Progenitor cell of endocrine pancreas (in vitro differentiated cells): ENCODE measurements around the gene WDHD1. TPM values are rescaled to one million over a fixed set of nuclear protein-coding genes. Genes with fewer than 3 reads are reported as not detected.
A peak's percentile ranks its signal among the peaks of the same experiment; 100 is the strongest.
"Not testable (repeated sequence)": the region's sequence is repeated elsewhere in the genome, so short reads cannot be mapped to it uniquely, and the experiment has no call there.

Source experiments
- DNase-seq: peaks from one replicate; pipeline ENCODE4 v3.0.0; 2021; ENCODE audit warnings: low spot score; ENCODE audit not compliant: unreplicated experiment
- H3K27ac Mint-ChIP-seq: 2 replicates; pipeline ENCODE4 v1.8.0; 2021; ENCODE audit warnings: mild to moderate bottlenecking, moderate library complexity, mixed read lengths
- H3K27me3 Mint-ChIP-seq: 2 replicates; pipeline ENCODE4 v1.8.0; 2021; ENCODE audit warnings: mixed read lengths
- H3K36me3 Mint-ChIP-seq: 2 replicates; pipeline ENCODE4 v1.8.0; 2022; ENCODE audit warnings: mixed read lengths; ENCODE audit not compliant: insufficient read depth
- H3K4me1 Mint-ChIP-seq: 2 replicates; pipeline ENCODE4 v1.8.0; 2021; ENCODE audit warnings: low read depth, mixed read lengths
- H3K4me3 Mint-ChIP-seq: 2 replicates; pipeline ENCODE4 v1.8.0; 2021; ENCODE audit warnings: low read depth, mild to moderate bottlenecking, moderate library complexity, mixed read lengths
- H3K9me3 Mint-ChIP-seq: 2 replicates; pipeline ENCODE4 v1.8.0; 2021; ENCODE audit warnings: low read depth, mixed read lengths
- total RNA-seq: library from RNA; stranded (reverse); gene quantifications from 2 replicates; pipeline ENCODE4 v1.2.1, GENCODE V29; 2021
- TF ChIP-seq, protein P1 (sequence below): fragments of 200-600 bp; sonication (generic); IDR thresholded peaks from one replicate; pipeline ENCODE4 v1.5.0; 2021; ENCODE audit warnings: antibody characterized with exemption, mild to moderate bottlenecking; ENCODE audit not compliant: unreplicated experiment

Gene WDHD1
- total RNA-seq, 1 donor from 2014 or later = 31.4 TPM

DNA sequence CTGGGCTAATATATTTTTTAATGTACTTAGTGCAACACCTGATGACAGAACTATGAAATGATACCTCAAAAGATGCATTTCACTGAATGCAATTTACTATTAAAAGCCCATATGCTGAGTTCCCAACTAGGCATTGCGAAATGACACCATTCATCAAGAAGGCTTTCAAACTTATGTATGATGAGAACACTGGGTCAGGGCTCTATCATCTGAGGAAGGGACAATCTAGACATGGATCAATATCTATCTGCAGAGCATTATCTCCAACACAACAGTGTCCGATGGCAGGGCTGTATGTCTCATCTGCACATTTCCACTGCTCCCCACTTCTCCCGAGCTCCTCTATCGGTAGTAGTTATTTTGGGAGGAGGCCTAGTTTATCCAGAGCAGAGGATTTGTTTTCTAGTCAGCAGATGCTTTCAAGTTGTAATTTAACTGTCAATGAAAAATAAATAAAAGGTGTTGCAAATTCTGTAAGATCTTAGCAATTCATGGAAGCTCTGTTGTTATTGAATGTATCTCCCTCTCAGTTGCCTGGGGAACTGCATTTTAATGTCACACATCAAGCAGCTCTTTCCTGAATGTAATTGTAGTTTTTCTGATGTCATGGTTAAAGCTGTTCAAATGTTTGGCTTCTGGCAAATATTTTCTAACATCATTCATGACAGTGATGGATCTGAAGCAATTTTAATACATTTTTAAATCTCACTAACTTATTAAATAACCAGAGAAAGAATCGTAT lies 116.9 kb downstream of the WDHD1 start:
- Mint-ChIP-seq H3K9me3 (no peaks in the 10 kb centered on the region), H3K27me3 (no peaks in the 10 kb centered on the region), H3K4me3 (no peak overlapping the region), H3K4me1 (no peaks in the 10 kb centered on the region), H3K36me3 (no peaks in the 10 kb centered on the region), H3K27ac (no peak overlapping the region)
- no peak for DNase-seq
- TF ChIP-seq, protein P1, sequence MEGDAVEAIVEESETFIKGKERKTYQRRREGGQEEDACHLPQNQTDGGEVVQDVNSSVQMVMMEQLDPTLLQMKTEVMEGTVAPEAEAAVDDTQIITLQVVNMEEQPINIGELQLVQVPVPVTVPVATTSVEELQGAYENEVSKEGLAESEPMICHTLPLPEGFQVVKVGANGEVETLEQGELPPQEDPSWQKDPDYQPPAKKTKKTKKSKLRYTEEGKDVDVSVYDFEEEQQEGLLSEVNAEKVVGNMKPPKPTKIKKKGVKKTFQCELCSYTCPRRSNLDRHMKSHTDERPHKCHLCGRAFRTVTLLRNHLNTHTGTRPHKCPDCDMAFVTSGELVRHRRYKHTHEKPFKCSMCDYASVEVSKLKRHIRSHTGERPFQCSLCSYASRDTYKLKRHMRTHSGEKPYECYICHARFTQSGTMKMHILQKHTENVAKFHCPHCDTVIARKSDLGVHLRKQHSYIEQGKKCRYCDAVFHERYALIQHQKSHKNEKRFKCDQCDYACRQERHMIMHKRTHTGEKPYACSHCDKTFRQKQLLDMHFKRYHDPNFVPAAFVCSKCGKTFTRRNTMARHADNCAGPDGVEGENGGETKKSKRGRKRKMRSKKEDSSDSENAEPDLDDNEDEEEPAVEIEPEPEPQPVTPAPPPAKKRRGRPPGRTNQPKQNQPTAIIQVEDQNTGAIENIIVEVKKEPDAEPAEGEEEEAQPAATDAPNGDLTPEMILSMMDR = no peak

DNA sequence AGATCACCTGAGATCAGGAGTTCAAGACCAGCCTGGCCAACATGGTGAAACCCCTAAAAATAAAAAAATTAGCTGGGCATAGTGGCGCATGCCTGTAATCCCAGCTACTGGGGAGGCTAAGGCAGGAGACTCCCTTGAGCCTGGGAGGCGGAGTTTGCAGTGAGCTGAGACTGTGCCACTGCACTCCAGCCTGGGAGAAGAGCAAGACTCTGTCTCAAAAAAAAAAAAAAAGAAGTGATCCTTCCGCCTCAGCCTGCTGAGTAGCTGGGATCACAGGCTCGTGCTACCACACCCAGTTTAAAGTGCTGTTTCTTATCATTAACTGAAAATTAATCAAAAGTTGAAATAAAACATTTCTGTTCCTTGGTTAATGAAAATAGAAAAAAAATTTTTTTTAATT lies 117.9 kb downstream of the WDHD1 start:
- not testable (repeated sequence) for H3K27ac Mint-ChIP-seq, H3K27me3 Mint-ChIP-seq, DNase-seq, H3K9me3 Mint-ChIP-seq, H3K36me3 Mint-ChIP-seq, H3K4me3 Mint-ChIP-seq, H3K4me1 Mint-ChIP-seq

DNA sequence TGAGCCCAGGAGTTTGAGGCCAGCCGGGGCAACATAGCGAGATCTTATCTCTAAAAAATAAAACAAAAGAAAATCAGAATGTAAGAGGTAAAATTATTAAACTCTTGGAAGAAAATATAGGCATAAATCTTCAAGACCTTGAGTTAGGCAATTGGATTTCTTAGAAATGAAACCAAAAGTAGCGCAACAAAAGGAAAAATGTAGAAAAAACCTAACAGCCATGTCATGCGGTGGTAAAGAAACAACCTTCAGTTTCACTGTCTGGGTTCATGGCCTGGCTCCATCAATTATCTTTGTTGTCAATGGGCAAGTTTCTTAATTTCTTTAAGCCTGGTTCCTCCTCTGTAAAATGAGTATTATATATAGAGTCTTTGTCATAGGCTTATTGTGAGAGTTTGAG lies 118.7 kb downstream of the WDHD1 start:
- no peak overlapping the region for H3K27ac Mint-ChIP-seq
- no peaks in the 10 kb centered on the region for H3K4me1 Mint-ChIP-seq
- DNase-seq = no peak
- H3K4me3 Mint-ChIP-seq = no peak overlapping the region
- no peaks in the 10 kb centered on the region for H3K27me3 Mint-ChIP-seq
- TF ChIP-seq, protein P1 = no peak
- H3K36me3 Mint-ChIP-seq = no peaks in the 10 kb centered on the region
- no peaks in the 10 kb centered on the region for H3K9me3 Mint-ChIP-seq

DNA sequence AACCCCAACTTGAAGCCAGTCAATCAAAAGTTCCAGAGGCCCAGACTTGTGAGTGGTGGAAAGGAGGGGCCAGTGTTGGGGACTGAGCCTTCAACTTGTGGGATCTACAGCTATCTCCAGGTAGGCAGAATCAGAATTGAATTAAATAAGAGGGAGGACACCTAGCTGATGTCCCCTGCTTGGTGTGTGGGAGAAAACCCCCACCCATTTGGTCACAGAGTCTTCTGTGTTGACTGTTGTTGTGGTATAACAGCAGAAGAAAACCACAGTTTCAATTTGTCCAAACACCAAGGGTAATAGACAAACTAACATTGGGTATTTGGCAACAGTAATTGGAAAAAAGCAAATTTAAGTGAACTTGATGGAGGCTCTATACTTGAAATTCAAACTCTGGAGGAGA lies 120.8 kb downstream of the WDHD1 start:
- Mint-ChIP-seq H3K27ac (no peak overlapping the region), H3K4me3 (no peak overlapping the region), H3K9me3 (no peaks in the 10 kb centered on the region), H3K27me3 (no peaks in the 10 kb centered on the region), H3K4me1 (peaks cover 2% of the 10 kb centered on the region), H3K36me3 (no peaks in the 10 kb centered on the region)
- no peak for DNase-seq
- TF ChIP-seq, protein P1 = no peak

DNA sequence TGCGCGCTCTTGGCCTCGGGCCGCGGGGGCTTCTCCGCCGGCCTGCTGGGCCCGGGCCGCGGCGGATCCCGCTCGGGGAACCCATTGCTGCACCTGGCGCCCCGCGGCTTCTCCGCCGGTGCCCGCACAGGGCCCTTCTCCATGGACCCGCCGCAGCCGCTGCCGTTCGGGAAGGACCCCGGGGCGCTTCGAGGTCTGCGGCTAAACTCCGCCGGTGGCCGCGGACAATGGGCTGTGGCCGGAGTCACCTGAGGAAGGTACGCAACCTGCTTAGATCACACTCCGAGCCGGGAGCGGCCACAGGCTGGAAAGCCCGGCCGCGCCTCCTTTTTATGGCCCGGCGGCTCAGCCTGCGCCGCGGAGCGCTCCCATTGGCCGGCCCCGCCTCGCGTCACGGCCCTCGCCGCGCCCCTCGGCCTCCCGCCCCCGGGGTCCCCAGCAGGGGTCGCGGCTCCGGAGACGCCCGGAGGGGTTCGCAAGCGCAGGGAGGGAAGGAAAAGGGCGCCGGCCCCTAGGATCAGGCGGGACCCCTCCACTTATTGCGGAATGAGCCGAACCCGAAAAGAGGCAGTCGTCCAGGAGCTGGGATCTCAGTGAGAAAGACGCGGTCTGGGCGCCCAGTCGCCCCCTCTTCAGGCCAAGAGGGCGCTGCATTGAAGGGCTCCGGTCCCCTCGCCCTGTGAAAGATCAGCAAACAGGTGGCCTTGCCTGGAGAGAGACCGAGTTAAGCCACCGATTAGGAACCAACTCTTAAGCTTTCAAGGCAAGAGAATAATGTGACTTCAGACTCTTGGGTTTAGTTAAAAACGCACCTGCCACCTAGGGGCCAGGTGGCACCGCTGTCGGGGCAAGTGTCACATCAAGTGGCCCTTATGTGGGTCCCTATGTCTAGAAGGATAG lies 124.1 kb downstream of the WDHD1 start, which contains the start of gene GCH1:
Gene GCH1 (minus strand): TSS at position 306 of the 900 bp plus-strand sequence. CDS start 163 bp downstream, at position 143.
- H3K36me3 Mint-ChIP-seq = peaks cover 2% of the 10 kb centered on the region
- H3K4me3 Mint-ChIP-seq = peak within 1 kb of the TSS; percentile 87
- peak; percentile 89 for DNase-seq
- peaks cover 8% of the 10 kb centered on the region for H3K4me1 Mint-ChIP-seq
- peak within 1 kb of the TSS; percentile 93 for H3K27ac Mint-ChIP-seq
- TF ChIP-seq, protein P1 = peak; percentile 69
- H3K9me3 Mint-ChIP-seq = no peaks in the 10 kb centered on the region
- H3K27me3 Mint-ChIP-seq = no peaks in the 10 kb centered on the region
